ENCODE results near the gene STK32C.
"Not testable (repeated sequence)": the region's sequence is repeated elsewhere in the genome, so short reads cannot be mapped to it uniquely, and the experiment has no call there.

STK32C gene

DNA sequence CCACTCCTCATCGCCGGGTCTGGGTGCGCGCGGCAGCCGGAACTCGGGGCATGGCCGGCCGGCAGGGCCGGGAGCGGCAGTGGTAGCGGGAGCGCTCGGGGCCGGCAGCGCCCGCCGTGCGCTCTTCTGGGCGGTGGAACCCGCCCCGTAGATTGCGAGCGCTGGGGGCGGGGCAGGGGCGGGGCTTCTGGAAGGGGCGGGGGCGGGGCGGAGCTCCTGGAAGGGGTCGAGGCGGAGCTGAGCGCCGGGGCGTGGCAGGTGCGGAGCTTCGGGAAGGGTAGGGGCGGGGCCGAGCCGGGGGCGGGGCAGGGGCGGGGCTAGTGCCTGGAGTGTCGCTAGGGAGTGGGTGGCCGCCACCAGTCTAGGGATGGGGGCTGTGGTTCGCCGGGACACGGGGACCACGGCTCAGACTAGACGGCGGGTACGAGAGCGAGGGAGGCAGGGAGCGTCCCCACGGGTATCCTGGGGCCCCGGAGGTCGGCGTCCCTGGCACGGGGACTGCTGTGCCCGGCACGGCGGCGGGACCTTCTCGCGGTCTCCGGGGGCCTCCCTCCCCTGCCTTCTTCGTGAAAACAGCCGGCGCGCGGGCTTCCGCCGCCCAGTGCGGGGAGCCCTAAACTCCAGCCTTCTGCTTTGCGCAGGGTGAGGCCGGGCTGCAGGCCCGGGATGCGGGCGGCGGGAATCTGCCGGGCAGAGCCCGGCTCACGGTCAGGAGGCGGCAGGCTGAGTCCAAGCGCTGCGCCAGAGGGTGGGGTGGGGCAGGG, at the start of gene STK32C:
STK32C (minus strand) TSS at position 128 of the 764 bp plus-strand sequence; CDS start at position 11, 117 bp downstream.
- peak within 1 kb of the TSS; percentile 61 for H3K27ac Mint-ChIP-seq
- no peaks in the 10 kb centered on the region for H3K9me3 Mint-ChIP-seq
- H3K4me1 Mint-ChIP-seq (ENCODE audit: low read depth), result peaks cover 19% of the 10 kb centered on the region
- H3K36me3 Mint-ChIP-seq (ENCODE audit: low read depth), result no peaks in the 10 kb centered on the region
- peak within 1 kb of the TSS; percentile 91 for H3K4me3 Mint-ChIP-seq
- H3K27me3 Mint-ChIP-seq, result peaks cover 9% of the 10 kb centered on the region

DNA sequence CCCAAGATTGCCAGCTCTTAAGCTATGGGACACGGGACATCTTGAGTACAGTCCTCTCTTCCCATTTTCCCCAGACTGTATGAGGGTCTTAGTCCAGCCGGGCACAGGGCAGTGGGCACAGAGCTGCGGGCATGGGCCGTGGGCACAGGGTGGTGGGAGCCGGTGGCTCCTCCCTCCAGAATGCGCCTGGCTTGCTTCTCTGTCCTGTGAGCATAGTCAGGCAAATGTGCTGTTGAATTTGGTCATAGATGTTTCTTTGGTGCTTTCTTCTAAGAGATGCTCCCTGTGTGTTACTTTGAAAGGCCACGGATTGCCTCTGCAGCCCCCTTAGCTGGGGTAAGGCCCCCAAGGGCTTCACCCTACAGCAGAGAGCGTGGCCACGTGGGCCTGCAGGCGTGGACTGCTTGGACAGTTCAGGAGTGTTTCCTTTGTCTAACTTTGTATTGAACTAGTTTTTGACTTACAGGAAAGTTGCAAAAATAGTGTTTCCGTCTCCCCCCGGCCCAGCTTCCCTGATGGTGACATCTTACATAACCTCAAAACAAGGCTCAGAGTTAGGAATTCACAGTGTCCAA, 49.0 kb upstream of the STK32C start:
- no peaks in the 10 kb centered on the region for H3K9me3 Mint-ChIP-seq
- H3K27ac Mint-ChIP-seq, result no peak overlapping the region
- no peak overlapping the region for H3K4me3 Mint-ChIP-seq
- no peaks in the 10 kb centered on the region for H3K27me3 Mint-ChIP-seq
- H3K36me3 Mint-ChIP-seq (ENCODE audit: low read depth), result no peaks in the 10 kb centered on the region
- H3K4me1 Mint-ChIP-seq (ENCODE audit: low read depth), result peaks cover 3% of the 10 kb centered on the region

DNA sequence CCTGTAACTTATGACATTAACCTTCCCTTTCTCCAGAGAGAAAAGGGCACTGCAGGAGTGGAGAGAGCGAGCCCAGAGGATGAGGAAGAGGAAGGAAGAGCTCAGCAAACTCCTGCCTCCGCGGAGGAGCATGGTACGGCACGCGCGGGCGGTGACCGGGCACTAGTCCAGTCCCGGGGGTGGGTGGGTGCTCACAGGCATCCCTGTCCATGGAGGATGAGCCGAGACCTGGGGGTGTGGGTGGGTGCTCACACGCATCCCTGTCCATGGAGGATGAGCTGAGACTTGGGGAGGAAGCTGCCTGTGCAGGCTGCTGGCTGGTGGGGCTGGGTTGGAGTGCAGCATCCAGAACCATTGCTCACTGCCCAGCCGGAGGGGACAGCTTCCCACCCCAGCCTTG, 48.0 kb upstream of the STK32C start:
- H3K9me3 Mint-ChIP-seq, result no peaks in the 10 kb centered on the region
- peaks cover 3% of the 10 kb centered on the region for H3K4me1 Mint-ChIP-seq (ENCODE audit: low read depth)
- no peak overlapping the region for H3K4me3 Mint-ChIP-seq
- H3K27me3 Mint-ChIP-seq, result no peaks in the 10 kb centered on the region
- no peak overlapping the region for H3K27ac Mint-ChIP-seq
- no peaks in the 10 kb centered on the region for H3K36me3 Mint-ChIP-seq (ENCODE audit: low read depth)

DNA sequence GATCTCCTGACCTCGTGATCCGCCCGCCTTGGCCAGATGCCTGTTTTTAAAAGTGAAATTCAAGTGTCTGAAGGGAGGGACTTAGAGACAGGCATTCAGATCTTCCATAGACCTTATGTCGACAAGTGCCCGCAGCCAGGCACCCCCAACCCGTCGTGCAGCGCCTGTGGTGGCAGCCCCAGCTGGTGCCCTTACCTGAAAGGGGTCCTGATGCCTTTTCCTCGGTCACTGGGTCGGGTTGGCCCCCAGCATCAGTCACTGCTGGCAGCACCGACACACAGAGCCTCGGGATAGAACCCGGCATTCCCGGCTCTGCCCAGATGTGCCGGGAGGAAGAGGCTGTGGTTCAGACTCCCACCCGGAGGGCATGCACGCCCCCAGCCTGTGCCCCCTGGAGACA, 47.5 kb upstream of the STK32C start:
- Mint-ChIP-seq H3K27ac (no peak overlapping the region), H3K27me3 (no peaks in the 10 kb centered on the region), H3K36me3 (ENCODE audit: low read depth) (no peaks in the 10 kb centered on the region), H3K4me3 (no peak overlapping the region), H3K4me1 (ENCODE audit: low read depth) (peaks cover 3% of the 10 kb centered on the region), H3K9me3 (no peaks in the 10 kb centered on the region)

DNA sequence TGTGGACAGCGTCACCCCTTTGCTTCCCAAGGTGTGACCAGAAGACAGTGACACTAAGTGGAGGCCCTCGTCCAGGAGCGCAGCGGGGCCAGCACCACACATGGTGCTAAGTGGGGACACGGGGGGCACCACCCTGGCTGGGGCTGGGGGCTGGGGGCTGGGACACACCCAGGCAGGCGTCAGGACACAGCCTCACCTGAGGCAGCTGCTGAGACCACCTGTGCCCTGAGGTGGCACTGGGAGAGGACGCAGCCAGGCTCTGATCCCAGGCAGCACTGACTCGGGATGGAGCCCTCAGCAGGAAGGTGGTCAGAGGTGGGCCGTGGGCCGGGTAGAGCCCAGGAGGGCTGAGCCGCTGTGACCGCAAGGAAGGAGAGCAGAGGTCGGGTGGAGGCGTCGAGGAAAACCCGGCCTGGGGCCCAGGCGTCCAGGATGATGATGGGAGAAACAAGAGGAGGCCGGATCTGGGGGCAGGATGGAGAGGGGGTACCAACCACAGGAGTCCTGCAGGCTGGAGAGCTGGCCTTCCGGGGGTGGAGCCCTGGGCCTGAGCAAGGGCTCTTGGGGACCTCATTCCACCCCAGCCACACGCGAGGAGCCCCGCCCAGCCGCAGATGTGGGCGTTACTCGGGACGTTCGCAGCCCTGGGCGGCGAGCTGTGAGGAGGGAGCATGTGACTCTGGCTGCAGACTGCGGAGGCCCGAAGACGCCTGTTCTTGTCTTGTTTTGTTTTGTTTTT, 46.8 kb upstream of the STK32C start:
- no peaks in the 10 kb centered on the region for H3K36me3 Mint-ChIP-seq (ENCODE audit: low read depth)
- no peak overlapping the region for H3K4me3 Mint-ChIP-seq
- H3K4me1 Mint-ChIP-seq (ENCODE audit: low read depth), result peaks cover 3% of the 10 kb centered on the region
- no peak overlapping the region for H3K27ac Mint-ChIP-seq
- no peaks in the 10 kb centered on the region for H3K9me3 Mint-ChIP-seq
- H3K27me3 Mint-ChIP-seq, result no peaks in the 10 kb centered on the region

DNA sequence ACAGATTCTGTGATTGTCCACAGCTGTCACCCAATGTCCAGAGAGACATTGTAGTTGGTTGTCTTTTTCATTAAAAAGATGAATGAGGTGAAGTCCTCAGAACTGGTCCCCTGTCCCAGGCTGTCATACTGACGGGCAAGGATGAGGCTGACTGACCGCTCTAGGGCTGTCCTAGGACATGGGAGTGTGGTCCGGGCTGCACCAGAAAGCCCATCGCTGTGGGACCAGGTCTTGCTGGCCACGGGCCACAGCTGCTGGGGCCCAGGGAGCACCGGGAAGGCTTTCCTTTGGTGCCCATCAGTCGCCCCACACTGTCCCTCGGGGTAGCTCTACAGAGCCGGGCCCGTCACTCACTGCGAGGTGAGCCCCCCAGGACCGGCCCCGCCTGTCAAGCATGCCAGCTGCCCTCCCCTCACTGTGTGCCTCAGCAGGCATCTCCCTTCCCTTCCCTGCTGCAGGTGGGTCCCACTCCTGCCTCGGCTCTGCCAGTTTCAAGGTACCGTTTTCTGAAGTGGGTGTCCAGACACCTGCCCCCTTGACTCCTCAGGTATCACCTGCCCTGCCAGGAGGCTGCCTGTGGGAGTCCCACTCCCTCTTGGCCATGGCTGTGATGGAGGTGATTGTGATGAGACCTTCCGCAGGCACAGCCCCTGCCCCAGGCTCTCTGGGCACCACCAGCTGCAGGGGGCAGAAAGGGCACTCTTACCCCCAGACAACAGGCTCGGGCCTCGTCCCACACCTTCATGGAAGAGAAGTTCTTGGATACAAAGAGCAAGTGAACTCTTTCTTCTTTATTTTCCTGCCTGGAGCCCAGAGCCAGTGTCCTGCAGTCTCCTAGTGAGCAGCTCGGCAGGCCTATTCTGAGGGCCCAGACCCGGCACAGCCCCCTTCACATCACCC, 46.0 kb upstream of the STK32C start:
- H3K4me1 Mint-ChIP-seq (ENCODE audit: low read depth), result peaks cover 3% of the 10 kb centered on the region
- H3K27ac Mint-ChIP-seq, result no peak overlapping the region
- H3K4me3 Mint-ChIP-seq, result no peak overlapping the region
- H3K36me3 Mint-ChIP-seq (ENCODE audit: low read depth), result no peaks in the 10 kb centered on the region
- no peaks in the 10 kb centered on the region for H3K9me3 Mint-ChIP-seq
- H3K27me3 Mint-ChIP-seq, result no peaks in the 10 kb centered on the region

DNA sequence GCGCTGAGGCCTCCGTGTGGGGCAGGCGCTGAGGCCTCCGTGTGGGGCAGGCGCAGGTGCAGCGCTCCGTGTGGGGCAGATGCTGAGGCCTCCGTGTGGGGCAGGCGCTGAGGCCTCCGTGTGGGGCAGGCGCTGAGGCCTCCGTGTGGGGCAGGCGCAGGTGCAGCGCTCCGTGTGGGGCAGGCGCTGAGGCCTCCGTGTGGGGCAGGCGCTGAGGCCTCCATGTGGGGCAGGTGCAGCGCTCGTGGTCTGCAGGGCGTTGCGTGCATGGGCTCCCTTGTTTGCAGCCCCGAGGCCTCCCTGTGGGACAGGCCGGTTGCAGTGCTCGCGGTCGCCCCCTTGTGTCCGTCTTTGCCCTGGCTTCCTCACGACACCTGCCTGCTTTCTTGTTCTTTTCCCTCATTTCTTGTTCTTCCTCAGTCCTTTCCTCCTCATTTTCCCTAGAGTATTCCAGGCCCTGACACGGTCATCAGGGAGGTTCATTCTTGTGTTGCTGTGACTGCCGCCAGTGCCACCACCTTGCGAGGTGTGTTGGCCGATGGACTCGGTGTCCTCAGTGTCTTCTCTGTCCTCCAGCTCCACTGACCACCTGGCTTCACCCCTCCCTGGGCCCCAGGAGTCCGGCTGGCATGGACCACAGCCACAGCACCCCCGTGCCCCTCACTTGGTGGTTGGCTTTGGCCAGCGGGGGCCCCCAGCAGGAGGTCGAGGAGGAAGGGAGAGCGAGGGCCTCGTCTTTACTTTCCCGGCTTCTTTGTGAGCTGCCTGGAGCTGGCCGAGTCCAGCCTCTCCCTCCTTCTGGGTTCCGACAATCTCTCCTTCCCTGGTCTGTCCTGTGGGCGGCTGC, 44.9 kb upstream of the STK32C start:
- H3K36me3 Mint-ChIP-seq (ENCODE audit: low read depth); H3K9me3 Mint-ChIP-seq; H3K4me1 Mint-ChIP-seq (ENCODE audit: low read depth); H3K27ac Mint-ChIP-seq; H3K27me3 Mint-ChIP-seq; H3K4me3 Mint-ChIP-seq: not testable (repeated sequence)

DNA sequence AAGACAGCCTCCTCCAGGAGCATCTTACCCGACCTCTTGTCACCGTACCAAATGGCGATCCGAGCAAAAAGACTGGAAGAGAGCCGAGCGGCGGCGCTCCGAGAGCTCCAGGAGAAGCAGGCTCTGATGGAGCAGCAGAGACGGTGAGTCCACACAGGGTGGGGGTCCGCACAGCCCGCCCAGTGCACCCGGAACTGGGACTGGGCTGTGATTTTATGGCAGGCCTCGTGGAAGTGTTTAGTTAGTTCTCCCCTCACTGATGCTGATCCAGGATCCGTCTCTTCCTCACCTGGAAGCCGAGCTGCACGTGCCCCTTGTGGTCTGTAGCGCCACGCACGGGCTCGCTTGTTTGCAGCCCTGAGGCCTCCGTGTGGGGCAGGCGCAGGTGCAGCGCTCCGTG, 43.9 kb upstream of the STK32C start:
- H3K36me3 Mint-ChIP-seq (ENCODE audit: low read depth), result peaks cover 2% of the 10 kb centered on the region
- H3K4me1 Mint-ChIP-seq (ENCODE audit: low read depth), result peaks cover 3% of the 10 kb centered on the region
- no peak overlapping the region for H3K4me3 Mint-ChIP-seq
- no peaks in the 10 kb centered on the region for H3K27me3 Mint-ChIP-seq
- H3K9me3 Mint-ChIP-seq, result no peaks in the 10 kb centered on the region
- H3K27ac Mint-ChIP-seq, result no peak overlapping the region

DNA sequence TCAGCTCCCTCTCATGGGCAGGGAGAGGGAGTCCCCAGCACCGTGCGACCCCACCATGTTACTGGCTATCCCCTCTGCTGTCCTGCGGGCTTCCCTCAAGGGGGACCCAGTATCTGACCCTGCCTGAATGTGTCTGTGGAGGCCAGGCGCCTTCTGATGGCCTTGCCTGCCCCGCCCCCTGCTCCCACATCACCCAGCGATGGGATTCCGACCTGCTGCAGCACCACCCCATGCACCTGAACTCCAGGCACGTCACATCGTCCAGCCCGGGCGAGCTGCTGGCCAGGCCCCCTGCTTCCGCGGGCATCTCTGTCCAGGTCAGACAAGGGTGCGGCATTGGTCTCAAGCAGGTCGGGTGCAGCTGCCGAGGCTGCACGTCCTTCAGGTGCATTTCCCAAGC, 43.2 kb upstream of the STK32C start:
- Mint-ChIP-seq H3K27ac (no peak overlapping the region), H3K4me1 (ENCODE audit: low read depth) (peaks cover 3% of the 10 kb centered on the region), H3K4me3 (no peak overlapping the region), H3K36me3 (ENCODE audit: low read depth) (peaks cover 3% of the 10 kb centered on the region), H3K9me3 (no peaks in the 10 kb centered on the region), H3K27me3 (no peaks in the 10 kb centered on the region)

DNA sequence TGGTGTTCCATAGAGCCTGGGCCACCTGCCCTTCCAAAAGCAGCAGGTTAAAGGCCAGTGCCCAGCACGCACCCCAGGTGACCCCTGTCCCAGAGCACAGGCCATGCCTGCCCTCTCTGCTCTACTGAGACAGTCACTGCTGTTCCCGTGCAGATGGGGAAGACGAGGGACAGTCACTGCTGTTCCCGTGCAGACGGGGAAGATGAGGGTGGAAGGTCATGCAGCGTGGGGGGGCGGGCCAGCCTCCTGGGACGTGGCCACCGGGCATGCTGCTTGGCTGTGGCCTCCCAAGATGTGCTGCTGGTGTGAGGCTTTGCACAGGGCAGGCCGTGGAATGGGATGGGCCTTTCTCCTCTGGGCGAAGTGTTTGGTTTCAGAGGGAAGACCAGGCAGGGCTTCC, 42.6 kb upstream of the STK32C start:
- no peaks in the 10 kb centered on the region for H3K27me3 Mint-ChIP-seq
- H3K4me1 Mint-ChIP-seq (ENCODE audit: low read depth), result peaks cover 3% of the 10 kb centered on the region
- no peak overlapping the region for H3K27ac Mint-ChIP-seq
- no peaks in the 10 kb centered on the region for H3K9me3 Mint-ChIP-seq
- no peak overlapping the region for H3K4me3 Mint-ChIP-seq
- peaks cover 8% of the 10 kb centered on the region for H3K36me3 Mint-ChIP-seq (ENCODE audit: low read depth)

DNA sequence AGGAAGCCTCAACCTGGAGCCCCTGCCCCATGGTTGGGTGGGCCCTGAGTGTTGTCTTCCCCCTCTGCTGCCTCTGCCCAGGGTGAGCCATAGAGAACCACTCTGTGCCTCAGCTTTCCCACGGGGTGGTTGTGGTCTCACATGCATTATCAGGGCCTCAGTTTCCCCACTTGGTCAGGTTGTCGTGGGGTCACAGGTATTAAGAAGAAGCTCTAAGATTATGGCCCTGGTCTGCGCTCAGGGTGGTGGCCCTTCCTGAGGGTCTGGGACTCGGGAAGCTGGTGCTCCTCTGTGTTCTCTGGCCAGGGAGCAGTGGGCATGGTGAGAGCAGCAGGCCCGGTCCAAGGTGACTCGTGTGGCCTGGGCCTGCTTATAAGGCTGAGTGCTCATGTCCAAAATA, 42.0 kb upstream of the STK32C start:
- no peaks in the 10 kb centered on the region for H3K9me3 Mint-ChIP-seq

DNA sequence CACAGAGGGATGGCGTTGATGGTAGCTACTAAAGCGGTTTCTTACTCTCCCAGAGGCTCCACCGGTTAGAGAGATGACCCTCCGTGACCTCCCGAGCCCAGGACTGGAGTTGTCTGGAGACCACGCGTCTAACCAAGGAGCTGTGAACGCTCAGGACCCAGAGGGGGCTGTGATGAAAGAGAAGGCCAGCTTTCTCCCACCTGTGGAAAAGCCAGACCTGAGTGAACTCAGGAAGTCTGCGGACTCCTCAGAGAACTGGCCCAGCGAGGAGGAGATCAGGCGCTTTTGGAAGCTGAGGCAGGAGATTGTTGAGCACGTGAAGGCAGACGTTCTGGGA, 40.1 kb upstream of the STK32C start:
- peaks cover 3% of the 10 kb centered on the region for H3K4me1 Mint-ChIP-seq (ENCODE audit: low read depth)
- no peaks in the 10 kb centered on the region for H3K9me3 Mint-ChIP-seq
- H3K4me3 Mint-ChIP-seq, result no peak overlapping the region
- no peaks in the 10 kb centered on the region for H3K27me3 Mint-ChIP-seq
- peaks cover 13% of the 10 kb centered on the region for H3K36me3 Mint-ChIP-seq (ENCODE audit: low read depth)
- H3K27ac Mint-ChIP-seq, result no peak overlapping the region

More for the DNA sequence above, 42.0 kb upstream of the STK32C start:
- Mint-ChIP-seq H3K36me3 (ENCODE audit: low read depth) (peaks cover 13% of the 10 kb centered on the region), H3K27me3 (no peaks in the 10 kb centered on the region), H3K27ac (no peak overlapping the region), H3K4me1 (ENCODE audit: low read depth) (peaks cover 3% of the 10 kb centered on the region), H3K4me3 (no peak overlapping the region)

DNA sequence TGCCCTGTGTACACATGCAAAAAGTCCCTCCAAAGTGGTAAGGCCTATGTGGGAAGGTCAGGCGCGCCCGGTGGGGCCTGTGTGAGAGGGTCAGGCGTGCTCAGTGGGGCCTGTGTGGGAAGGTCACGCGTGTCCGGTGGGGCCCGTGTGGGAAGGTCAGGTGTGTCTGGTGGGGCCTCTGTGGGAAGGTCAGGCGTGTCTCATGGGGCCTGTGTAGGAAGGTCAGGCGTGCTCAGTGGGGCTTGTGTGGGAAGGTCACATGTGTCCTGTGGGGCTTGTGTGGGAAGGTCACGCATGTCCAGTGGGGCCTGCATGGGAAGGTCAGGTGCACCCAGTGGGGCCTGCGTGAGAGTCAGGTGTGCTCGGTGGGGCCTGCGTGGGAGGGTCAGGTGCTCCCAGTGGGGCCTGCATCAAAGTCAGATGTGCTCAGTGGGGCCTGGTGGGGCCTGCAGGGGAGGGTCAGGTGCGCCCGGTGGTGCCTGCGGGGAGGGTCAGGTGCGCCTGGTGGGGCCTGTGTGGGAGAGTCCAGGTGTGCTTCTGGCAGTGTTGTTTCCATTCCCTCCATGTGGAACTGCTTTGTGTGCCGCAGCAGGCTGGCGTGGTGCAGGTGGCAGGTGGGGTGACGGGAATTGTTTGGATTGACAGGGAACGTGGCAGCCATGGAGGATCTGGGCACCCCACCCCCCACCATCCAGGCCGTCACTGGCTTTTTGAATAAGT, 39.6 kb upstream of the STK32C start:
- H3K27me3 Mint-ChIP-seq, result no peaks in the 10 kb centered on the region
- H3K4me1 Mint-ChIP-seq (ENCODE audit: low read depth), result no peaks in the 10 kb centered on the region
- H3K36me3 Mint-ChIP-seq (ENCODE audit: low read depth), result peaks cover 17% of the 10 kb centered on the region
- H3K4me3 Mint-ChIP-seq, result no peak overlapping the region
- no peak overlapping the region for H3K27ac Mint-ChIP-seq
- no peaks in the 10 kb centered on the region for H3K9me3 Mint-ChIP-seq
